GM12891 (cell line): ENCODE measurements around the gene S100A16. TPM values are rescaled to one million over a fixed set of nuclear protein-coding genes. Genes with fewer than 3 reads are reported as not detected.
A peak's percentile ranks its signal among the peaks of the same experiment; 100 is the strongest.

Source experiments
- DNase-seq: peaks from one replicate; pipeline ENCODE4 v3.0.0; 2011; ENCODE audit warnings: low spot score; ENCODE audit not compliant: insufficient read length
- FAIRE-seq: peaks from 2 replicates; lab custom pipeline; 2011; peaks lifted over from hg19 to GRCh38; lab: Jason Lieb, UNC
- PAX5 ChIP-seq: IDR thresholded peaks from 2 replicates; pipeline ENCODE4 v1.6.1; 2011; ENCODE audit warnings: low read length, moderate library complexity, mild to moderate bottlenecking; ENCODE audit not compliant: insufficient read depth, severe bottlenecking
- POLR2A ChIP-seq: IDR thresholded peaks from 2 replicates; pipeline ENCODE4 v1.6.1; 2011; ENCODE audit warnings: low read depth, low read length, control low read depth
- POLR2AphosphoS5 ChIP-seq: IDR thresholded peaks from 2 replicates; pipeline ENCODE4 v1.6.1; 2011; ENCODE audit warnings: low read depth, low read length, control low read depth
- POU2F2 ChIP-seq: IDR thresholded peaks from 2 replicates; pipeline ENCODE4 v1.6.1; 2011; ENCODE audit warnings: low read depth, mild to moderate bottlenecking, control low read depth, low read length, moderate library complexity
- SPI1 ChIP-seq: IDR thresholded peaks from 2 replicates; pipeline ENCODE4 v1.6.1; 2011; ENCODE audit warnings: low read depth, low read length, control low read depth
- TAF1 ChIP-seq: IDR thresholded peaks from 2 replicates; pipeline ENCODE4 v1.6.1; 2011; ENCODE audit warnings: low read depth, low read length, control low read depth
- polyA plus RNA-seq: library from polyadenylated mRNA; unstranded; fragments of >200 nt; gene quantifications from one replicate; pipeline ENCODE4 v1.2.1, GENCODE V29; 2012; ENCODE audit warnings: low read depth, missing spikeins, inconsistent platforms; ENCODE audit not compliant: missing spikeins

Gene S100A16, protein sequence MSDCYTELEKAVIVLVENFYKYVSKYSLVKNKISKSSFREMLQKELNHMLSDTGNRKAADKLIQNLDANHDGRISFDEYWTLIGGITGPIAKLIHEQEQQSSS
- polyA plus RNA-seq: not detected

GRCh38 chr1:153612755-153613331, at the start of gene S100A16:
S100A16 (minus strand) TSS chr1:153613137; CDS start chr1:153608151, 4,986 bp downstream.
- TF ChIP-seq PAX5 (no peak), POLR2A (no peak)
- no peak for DNase-seq
- FAIRE-seq: no peak

- DNase-seq (no peak), FAIRE-seq (no peak)
- TF ChIP-seq POLR2AphosphoS5 (no peak), SPI1 (no peak), PAX5 (no peak), POLR2A (no peak), TAF1 (no peak), POU2F2 (no peak)
Measured at GRCh38 chr1:153662269-153662668, 49.3 kb upstream of the S100A16 start.

DNA sequence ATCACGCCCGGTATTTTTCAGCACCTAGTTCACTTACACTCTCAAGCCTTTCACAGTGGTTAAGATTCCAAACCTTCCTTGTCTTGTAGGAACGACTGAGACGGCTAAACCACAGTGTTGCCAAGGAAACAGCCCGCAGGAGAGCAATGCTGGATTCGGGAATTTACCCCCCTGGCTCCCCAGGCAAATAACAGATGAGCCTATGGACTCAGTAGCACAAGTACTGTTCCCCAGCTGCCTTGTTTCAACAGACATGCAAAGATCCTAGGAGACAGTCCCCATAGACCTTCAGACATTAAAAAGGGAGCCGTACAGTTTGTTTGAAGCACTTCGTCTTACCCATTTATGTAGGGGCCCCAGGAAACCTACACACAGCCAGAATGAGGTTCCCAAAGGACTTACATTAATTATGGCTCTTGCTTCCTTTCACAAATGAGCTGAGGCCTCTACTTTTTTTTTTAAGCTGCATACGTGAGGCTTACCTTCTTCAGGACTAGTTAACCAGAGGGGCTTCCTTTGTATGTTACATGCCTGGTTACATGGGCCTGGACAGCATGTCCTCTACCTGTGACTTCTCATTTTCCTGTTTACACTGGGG, 48.3 kb upstream of the S100A16 start:
- FAIRE-seq: no peak
- no peak for DNase-seq
- TF ChIP-seq POLR2A (peak; percentile 30; the same call in 1 of the 2 replicates), POLR2AphosphoS5 (peak; percentile 86), POU2F2 (no peak)

GRCh38 chr1:153659656-153660055, 46.7 kb upstream of the S100A16 start:
- TF ChIP-seq PAX5 (no peak), TAF1 (no peak), POLR2AphosphoS5 (no peak), POLR2A (no peak), POU2F2 (no peak), SPI1 (no peak)
- no peak for FAIRE-seq
- DNase-seq: no peak

GRCh38 chr1:153659175-153659534, 46.2 kb upstream of the S100A16 start:
- peak; percentile 31 for FAIRE-seq
- no peak for TF ChIP-seq POLR2AphosphoS5
- no peak for DNase-seq

GRCh38 chr1:153658400-153659174, 45.6 kb upstream of the S100A16 start, which contains the start of gene SNAPIN:
SNAPIN (plus strand) TSS chr1:153658703; CDS start chr1:153658744, 41 bp downstream.
- DNase-seq: peak; percentile 87
- TF ChIP-seq TAF1 (peak; percentile 78; the same call in 1 of the 2 replicates), SPI1 (no peak), POLR2AphosphoS5 (peak; percentile 74), POU2F2 (0 out of 2 replicates have a peak, but pooled peaks have one; percentile 21), POLR2A (peak; percentile 80), PAX5 (no peak)

DNA sequence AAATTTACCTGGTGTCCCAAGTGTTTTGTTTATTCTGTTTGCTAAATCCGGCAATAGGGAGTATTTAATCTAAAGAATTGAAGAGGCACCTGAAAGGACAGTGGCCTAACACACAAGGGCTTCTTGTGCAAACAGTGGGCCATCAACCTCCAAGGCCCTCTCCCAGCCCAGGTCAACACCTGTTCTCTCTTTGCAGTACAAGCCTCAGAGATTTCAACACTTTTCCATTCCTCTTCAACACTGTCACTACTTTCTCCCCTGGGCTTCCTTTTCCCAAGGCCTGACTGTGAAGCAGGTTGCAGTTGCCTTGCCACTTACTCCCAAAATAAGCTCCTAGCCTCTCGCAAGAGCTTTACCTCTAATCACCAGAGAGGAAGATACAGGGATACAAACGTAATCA, 42.4 kb upstream of the S100A16 start:
- no peak for FAIRE-seq
- TF ChIP-seq POLR2A (no peak), SPI1 (no peak), PAX5 (no peak), TAF1 (no peak), POU2F2 (no peak), POLR2AphosphoS5 (no peak)

More at GRCh38 chr1:153658400-153659174, 45.6 kb upstream of the S100A16 start, which contains the start of gene SNAPIN:
- FAIRE-seq: peak; percentile 87

DNA sequence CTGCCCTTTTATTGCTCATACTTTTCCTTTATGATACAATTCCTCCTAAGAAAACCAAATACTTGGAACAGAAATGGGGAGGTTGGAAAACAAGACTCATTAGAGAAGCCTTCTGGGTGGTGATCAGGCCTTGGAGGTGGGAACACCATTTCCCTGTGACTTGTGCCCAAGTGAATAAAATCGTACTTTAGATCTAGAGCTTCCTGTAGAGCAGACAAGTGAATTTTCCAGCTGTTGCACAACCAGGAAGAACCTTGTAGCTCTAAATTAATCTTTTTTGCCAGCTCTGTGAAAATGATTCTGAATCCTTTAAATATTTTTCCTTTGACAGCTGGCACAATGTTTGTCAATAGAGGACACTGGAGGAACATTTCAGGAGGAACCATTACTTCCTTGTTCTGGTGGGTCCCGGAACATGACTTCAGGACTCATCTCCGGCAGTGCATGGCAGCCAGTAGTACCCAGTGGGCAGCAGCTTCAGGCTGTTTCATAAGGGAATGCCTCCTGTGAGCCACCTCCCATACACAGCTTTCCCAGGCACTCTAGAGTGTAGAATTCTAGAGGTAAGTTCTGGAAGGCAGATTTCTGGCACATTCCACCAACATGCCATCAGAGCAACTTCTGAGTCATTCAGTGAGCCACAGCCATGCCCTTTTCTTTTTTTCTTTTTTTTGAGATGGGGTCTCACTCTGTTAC, 40.0 kb upstream of the S100A16 start:
- DNase-seq: no peak
- no peak for TF ChIP-seq SPI1
- no peak for FAIRE-seq

More for the DNA sequence above, 42.4 kb upstream of the S100A16 start:
- DNase-seq: no peak

DNA sequence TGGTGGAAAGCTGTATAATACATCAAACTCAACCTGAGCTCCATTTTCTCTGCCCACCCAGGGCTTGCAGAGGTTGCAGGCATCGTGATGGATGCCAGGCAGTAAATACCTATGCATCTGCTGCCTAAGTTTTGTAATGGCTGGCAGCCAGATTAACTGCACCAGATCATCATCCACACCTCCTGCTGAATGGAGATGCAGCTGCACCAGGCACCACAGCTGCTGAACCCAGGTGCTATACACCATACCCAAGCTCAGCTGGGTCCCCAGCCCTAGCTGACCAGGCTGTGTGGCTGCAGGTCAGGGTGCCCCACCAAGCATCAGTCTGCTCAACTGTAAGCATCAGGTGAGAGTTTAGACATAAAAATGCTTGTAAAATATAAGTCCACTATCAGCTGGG, 38.8 kb upstream of the S100A16 start:
- TF ChIP-seq SPI1: no peak
- TF ChIP-seq PAX5: no peak
- no peak for TF ChIP-seq TAF1
- TF ChIP-seq POU2F2: no peak
- TF ChIP-seq POLR2AphosphoS5: no peak
- TF ChIP-seq POLR2A: no peak
- DNase-seq (no peak), FAIRE-seq (no peak)
